T-helper 2 cell treated with Interferon-gamma antibody and Interleukin-4, amounts not matched to agents 100 ng/mL and 5 ng/mL, for 36 hours (primary cell): ENCODE measurements around the gene PLA2G4C. TPM values are rescaled to one million over a fixed set of nuclear protein-coding genes. Genes with fewer than 3 reads are reported as not detected.

Source experiments
- intact Hi-C: fragments of 100-400 bp; cut with micrococcal nuclease; formaldehyde crosslinking; loops from one replicate; pipeline ENCODE4 v1.15.1; 2023
- total RNA-seq: library from RNA; stranded (reverse); gene quantifications from 2 replicates; pipeline ENCODE4 v1.2.3, GENCODE V29; 2022

PLA2G4C gene, protein sequence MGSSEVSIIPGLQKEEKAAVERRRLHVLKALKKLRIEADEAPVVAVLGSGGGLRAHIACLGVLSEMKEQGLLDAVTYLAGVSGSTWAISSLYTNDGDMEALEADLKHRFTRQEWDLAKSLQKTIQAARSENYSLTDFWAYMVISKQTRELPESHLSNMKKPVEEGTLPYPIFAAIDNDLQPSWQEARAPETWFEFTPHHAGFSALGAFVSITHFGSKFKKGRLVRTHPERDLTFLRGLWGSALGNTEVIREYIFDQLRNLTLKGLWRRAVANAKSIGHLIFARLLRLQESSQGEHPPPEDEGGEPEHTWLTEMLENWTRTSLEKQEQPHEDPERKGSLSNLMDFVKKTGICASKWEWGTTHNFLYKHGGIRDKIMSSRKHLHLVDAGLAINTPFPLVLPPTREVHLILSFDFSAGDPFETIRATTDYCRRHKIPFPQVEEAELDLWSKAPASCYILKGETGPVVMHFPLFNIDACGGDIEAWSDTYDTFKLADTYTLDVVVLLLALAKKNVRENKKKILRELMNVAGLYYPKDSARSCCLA
- 4.0 and 5.8 TPM in 2 replicates for total RNA-seq

DNA sequence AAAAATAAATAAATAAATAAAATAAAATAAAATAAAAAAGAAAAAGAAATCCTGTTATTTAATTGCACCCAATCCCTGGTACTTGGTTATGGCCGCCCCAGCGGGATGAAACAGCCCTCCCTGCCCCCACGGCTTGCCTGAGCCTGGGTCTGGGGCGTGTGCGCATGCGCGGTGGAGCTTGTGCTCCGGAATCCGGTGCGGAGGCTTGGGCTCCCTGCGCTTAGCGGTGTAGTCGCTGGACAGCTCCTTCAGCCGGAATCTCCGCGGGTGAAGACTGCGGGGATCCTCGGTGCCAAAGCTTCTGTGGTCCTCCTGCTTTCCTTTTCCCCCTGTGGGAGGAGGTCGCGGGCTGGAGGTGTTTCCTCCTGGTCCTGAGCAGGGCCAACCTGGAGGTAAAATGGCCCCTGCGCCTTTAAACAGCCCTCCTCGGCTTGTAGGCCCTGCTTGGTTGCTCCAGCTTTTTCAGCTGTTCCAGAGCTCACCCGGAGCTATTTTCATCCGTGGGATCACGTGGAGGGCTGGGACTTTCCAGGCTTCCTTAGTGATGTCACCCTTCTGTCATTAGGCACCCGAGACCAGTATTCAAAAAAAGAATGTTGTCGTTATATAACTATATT lies at the start of gene PLA2G4C:
PLA2G4C (minus strand) TSS at position 468 of the 617 bp plus-strand sequence. CDS start 4,288 bp downstream, outside the sequence.
- intact Hi-C loops: no loop called here

DNA sequence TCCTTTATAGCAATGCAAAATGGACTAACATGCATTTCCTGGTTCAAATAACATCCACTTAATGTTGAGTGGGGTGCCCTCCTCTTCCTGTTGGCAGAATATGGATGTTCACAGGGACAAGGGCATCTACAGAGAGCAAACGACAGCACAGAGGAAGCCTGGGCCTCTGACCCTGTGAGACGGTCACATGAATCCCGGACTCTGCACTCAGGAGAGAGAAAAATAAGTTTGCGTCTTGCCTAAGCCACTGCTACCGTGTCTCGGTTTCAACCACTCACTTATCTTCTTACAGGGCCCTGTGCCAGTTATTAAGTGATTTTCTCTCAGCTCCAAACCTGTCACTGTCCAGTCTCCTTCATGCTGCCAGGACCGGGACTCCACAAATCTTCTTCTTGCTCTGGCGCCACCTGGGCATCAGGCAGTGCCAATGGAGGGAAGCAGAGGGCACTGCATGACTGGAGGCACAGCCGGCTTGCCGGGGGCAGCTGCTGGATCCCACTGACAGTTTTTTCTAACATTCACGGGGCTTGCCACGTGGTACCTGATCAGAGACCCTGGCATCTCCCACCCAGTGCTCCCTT lies 47.7 kb upstream of the PLA2G4C start:
- intact Hi-C loops: no loop called here

DNA sequence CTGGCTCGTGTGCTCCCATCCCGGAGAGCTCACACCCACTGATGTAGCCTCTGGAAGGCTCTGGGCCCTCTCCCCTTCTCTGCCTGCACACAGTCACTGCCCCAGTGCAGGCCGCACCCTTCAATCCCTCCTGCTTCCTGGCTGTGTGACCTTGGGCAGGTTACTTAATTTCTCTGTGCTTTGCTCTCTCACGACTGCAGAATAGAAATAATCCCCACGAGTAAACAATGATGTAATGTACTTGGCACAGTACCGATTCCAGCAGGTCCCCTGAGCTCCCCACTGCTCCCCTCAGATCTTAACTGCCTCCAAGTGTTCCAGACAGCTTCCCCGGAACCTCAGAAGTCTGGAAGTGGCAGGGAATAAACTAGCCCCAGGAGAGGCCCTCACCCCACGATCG lies 43.4 kb upstream of the PLA2G4C start:
- intact Hi-C loops: no loop called here

DNA sequence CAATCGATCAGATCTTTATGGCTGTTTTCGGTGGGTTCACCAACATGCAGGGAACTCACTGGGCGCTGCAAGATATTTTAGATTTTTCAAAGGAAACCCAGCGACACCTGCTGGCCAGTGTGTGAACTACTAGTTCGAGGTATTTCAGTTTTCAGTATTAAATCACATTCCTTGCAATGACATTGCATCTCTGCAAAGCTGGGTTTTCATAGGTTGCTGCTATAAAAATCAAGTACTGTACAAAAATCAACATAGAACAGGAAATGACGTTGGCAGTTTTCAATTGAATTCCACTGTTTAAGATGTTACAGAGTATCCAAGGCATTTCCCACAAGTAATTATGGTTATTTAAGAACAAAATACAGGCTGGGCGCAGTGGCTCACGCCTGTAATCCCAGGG lies 41.9 kb upstream of the PLA2G4C start:
- intact Hi-C loops: loop anchor here (1.0 kb wide), 1 partner anchor 45 kb away; no protein-coding TSS in a partner anchor

DNA sequence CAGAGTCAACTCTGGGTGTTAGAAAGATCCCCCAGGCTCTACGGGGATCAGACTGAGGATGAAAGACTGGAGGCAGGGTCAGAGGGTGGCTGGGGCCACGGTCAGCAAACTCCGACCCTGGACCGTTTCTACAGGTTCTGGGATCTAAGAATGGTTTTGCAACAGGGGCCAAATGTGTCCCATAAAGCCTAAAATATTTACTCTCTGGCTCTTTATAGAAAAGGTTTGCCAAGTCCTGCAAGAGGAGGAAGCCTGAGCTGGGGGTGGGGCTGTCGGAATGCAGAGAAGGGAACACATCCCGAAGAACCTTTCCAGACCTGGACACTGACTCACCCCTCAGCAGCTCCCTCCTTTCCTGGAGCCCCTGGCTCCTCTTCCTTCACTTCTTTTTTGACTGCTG lies 38.8 kb upstream of the PLA2G4C start:
- intact Hi-C loops: no loop called here

DNA sequence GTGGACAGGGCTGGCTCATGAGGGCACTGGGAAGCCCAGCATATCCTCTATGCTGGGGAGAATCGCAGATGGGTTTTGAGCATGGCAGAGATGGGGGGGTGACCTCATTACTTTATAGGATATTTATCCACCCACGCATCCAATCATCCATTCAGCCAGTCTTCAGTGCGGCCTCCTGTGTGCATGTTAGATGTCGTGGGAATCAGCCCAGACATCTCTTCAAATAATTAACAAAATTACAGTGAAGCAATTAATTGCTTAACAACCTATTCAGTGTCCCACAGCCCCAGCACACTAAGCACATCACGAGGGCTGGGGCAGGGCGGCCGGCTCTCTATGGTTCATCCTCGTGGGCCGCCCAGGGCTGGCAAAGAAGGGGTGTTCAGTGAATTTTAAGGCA lies 38.0 kb upstream of the PLA2G4C start:
- intact Hi-C loops: no loop called here

DNA sequence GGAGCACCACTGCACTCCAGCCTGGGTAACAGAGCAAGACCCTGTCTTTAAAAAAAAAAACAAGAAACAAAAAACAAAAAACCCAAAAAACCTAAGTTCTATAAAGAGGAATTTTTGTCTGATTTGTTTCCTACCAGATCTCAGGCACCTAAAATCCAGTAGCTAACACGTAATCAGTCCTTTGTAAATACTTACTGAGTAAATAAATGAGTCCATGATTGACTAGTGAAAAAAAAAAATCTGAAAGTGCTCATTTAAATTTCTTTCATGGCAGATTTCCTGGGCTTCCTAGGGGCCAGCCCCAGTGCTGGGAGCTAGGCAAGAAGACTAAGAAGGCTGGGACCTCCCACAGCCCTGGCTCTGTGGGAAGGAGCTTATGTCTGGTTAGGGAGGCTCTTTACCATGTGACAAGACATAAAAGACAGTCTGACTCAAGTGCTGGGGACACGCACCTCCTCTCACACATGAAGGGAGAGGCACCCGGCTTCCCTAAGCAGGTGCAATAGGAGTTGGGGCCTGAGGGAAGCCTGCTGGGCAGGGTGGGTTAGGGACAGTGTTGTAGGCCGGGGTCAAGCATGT lies 37.1 kb upstream of the PLA2G4C start:
- intact Hi-C loops: no loop called here

DNA sequence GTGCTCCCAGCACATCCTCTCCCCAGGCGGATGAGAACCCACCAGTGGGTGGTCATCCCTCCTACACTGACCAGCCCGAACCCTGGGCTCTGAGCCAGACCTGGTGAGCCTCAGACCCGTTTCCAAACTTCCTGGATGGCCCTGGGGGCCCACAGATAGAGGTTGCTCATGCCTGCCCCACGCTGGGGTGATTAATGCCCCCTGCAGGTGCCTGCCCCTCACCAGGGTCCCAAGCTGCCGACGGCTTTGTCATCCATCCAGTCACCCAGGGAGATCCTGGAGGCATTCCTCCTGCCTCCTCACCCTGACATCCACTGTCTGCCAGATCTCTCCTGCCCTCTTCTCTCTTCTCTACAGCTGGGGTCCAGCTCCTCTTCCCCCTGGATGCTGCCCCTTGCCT lies 28.4 kb upstream of the PLA2G4C start:
- intact Hi-C loops: no loop called here

DNA sequence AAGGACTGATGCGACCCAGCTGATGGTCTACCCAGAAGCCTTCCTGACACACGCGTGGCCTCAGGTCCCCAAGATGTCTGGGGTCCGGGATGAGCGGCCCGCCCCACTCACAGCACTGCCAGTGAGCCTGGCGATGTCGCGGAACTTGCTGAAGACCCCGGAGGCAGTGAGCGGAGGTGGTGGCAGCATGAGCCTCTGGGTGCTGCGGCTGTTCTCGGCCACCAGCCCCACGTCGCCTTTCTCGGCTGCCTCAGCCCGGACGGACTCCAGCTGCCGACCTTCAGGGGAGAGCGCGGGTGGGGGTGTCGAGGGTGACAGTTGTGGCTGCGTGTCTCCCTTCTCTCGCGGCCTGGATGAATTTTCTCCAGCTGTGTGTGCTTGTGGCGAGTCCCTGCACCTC lies 26.8 kb upstream of the PLA2G4C start:
- intact Hi-C loops: no loop called here

DNA sequence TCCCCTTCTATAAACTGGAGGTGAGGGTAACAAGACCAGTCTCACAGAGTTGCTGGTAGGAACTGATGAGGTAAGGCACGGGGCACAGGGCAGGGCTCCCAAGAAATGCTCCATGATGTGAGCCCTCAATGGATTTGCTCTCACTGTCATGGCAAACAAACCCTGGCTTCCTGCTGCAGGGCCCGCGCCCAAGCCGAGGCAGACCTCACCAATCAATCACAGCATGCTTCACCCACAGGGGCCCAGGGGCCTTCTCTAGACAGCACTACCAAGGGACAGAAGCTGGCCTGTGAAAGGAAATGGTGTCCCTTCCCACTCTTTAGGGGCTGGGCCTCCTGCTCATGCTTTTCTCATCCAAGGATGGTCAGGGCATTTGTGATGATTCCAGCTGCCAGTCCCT lies 25.9 kb upstream of the PLA2G4C start:
- intact Hi-C loops: no loop called here

DNA sequence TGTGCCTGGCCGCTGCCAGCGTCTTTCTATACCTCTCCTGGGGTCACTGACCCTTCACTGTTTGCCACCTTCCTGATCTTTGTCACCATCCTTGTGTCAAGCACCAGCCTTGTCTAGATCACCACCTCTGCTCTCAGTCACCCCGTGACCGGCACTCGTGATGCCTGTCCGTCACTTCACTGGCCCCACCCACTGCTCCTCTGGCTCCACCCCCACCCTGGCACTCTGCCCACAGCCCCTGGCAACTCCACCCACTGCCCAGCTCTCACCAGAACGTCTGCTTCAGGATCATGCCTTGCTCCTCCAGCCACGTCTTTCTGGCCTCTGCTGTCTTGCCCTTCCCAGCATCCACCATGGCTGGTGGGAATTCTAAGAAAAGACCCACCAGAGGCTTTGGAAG lies 24.8 kb upstream of the PLA2G4C start:
- intact Hi-C loops: no loop called here

DNA sequence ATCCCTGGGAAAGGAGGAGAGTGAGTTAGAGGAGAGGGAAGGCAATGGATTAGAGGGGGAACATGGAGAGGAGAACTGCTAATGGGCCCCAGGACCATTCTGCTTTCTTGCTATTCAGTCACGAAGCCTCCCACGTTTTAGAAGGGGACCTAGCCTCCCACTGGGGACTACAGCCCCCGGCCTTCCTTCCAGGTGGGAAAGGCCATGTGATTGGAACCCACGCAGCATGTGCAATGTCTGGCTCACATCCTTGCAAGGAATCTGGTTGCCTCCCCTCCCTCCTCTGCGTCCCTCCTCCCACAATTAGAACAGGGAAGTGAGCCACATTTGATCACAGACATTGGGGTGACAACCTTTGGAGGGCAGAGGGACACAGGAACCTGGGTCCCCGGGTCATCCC lies 22.5 kb upstream of the PLA2G4C start:
- intact Hi-C loops: no loop called here

DNA sequence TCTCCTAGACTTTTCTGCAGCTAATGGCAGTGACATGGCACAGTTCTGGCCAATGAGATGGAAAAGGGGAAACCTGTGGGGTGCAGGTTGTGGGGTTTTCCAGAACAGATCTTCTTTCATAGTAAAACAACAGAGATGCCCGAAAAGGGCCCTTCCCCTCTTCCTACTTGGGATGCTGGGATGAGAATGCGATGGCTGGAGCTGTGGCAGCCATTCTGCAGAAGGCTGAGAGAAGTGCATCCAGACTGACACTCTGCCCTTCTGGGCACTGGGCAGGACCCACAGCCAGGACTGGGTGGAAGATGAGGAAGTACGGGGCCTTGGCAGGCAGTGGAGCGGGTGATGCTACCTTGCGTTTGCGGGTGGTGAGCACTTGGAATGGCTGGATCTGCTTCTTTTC lies 16.9 kb upstream of the PLA2G4C start:
- intact Hi-C loops: no loop called here

DNA sequence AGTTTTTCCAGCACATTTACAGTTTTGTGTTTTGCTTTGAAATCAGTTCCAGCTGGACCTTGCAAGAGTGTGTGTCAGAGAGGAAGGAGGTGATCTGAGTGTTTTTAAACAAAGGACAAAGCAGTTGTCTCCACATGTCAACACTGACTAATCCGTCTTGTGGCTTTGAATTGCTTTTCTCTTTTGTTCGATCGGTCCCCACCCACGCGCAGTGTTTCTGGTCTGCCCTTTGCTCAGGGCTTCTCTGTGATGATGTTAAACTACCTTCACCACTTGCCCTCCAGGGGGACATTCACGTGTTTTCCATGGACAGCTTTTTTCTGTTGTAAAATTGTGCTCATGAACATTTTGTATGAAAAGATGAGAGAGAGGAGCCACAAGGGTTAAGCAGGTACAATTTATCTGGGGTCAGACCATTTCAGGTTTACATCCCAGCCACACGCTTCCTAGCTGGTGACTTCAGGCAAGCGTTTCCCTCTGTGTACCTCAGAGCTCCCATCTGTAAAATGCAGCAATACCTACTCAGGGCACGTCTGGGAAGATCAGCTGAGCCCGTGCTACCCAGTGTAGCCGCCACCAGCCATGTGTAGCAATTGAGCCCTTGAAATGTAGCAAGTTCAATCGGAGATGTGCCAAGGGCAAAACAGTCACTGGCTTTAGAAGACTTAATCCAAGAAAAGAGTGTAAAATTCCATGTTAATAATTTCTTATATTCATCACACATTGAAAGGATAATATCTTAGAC lies 13.5 kb upstream of the PLA2G4C start:
- intact Hi-C loops: no loop called here

DNA sequence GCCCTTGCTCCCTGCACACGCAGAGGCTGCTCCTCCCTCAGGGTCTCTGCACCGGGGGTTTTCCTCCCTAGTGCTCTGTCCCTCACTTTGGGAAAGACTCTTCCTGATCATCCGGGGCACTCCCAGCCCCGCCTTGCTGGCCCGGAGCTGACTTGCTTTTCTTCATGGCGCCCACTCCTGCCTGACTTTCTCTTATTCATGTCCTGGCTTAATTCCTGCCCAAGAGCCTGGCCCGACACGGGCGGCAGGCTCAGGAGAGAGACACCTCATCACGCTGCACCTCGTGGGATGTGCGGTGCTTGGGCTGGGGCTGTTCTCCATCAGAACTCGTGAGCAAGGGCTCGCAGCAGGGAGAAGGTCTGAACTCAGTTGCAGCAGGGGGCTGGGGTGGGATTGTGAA lies 11.8 kb upstream of the PLA2G4C start:
- intact Hi-C loops: no loop called here

DNA sequence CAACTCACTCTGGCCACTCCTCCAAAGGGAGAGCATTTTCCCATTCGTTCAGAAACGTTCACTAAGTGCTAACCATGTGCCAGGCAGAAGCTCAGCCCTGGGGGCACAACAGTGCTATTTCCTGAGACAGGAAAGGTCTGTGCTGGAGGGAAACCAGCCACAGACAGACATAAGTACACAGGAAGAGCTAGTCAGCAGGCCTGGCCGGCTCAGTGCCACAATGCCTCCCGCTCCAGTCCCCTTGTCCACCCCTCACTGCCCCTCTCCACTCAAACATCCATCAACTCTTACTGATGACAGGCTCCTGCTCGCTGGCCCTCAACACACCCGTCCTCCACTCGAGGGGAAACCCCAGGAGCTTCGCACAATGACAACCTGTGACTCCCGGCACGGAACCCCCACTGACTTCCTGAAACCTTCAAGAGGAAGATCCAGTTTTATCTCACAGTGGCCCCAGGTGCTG lies 11.3 kb upstream of the PLA2G4C start:
- intact Hi-C loops: no loop called here

DNA sequence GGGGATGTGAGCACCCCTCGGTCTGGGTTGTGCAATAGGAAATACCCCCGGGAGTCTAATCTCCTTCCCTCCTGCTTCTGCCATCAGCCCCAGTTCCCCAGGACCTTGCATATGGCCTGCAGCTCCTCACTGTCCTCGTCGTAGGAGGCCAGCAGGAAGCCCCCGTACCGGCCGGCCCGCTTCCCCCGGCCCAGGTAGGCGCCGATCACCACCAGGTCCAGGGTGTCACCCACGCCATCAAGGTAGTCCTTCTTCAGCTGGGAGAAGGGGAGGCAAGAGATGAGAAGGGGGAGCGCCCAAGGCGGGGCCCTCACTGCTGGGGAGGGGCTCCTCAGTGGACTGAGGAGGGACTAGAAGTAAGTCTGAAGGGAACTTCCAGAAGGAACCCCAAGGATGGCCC lies 10.4 kb upstream of the PLA2G4C start:
- intact Hi-C loops: no loop called here

DNA sequence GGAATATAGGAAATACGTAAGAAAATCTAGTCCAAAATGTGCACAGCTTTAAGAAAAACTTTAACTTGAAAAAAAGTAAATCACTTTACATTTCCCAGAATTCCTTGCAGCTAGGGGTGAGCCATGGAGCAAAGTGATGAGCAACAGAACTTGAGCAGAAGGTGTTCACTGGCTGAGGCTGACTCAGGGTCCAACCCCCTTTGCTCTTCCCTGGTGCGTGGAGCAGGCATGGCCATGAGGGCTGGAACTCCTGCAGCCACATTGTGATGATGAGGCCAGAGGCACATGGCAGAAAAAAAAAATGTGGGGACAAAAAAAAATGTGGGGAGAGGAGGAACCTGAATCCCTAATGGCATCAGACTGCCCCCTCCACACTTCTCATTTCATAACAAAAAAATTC lies 9.9 kb upstream of the PLA2G4C start:
- intact Hi-C loops: no loop called here

DNA sequence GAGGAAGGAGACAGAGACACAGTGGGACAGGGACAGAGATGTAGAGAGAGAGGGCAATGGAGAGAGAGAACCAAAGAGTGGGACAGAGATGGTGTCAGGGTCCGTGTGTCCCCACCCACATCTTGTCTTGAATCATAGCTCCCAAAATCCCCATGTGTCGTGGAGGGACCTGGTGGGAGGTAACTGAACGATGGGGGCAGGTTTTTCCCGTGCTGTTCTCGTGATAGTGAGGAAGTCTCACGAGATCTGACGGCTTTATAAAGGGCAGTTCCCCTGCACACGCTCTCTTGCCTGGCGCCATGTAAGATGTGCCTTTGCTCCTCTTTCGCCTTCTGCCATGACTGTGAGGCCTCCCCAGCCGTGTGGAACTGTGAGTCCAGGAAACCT lies 7.5 kb upstream of the PLA2G4C start:
- intact Hi-C loops: no loop called here

DNA sequence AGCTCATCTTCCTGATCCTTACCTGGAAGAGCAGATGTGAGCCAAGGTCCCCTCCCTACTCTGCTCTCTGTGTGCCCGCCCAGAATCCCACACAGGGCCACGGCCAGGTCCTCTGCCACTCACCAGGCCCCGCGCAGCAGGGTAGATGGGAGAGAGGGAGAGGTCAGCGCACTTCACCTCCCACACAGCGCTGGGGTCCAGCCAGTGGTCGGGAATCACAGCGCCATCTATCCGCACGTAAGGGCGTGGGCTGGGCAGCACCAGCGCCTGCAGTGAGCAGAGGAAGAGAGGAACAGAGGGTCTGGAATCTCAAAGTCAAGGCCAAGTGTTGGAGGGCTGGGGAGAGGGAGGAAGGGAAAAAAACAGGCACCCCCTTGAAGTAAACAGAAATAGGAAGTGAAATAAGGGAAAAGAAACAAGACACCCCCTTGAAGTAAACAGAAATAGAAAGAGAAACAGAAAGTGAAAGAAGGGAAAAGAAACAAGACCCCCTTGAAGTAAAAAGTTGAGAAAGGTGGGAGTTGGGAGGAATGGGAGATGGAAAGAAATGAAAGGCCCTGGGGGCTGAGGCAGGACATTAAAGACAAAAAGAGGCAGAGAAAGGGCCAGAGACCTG lies 7.0 kb upstream of the PLA2G4C start:
- intact Hi-C loops: no loop called here
